ENCODE results near the gene TIMELESS.

TIMELESS gene

DNA sequence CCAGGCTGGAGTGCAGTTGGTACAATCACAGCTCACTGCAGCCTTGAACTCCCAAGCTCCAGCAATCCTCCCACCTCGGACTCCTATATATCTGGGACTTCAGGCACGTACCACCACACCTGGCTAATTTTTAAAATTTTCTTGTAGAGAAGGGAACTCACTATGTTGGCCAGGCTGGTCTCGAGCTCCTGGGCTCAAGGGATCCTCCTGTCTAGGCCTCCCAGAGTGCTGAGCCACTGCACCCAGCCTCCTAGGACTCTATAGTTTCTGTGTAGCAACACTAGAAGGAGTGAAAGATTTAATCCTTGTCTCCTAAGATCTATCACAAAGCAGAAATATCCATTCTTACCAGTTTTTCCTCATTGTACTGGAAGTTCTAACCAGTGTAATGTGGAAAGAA, 82.3 kb downstream of the TIMELESS start:
- FAIRE-seq (no peak), DNase-seq (ENCODE audit: insufficient read length, low spot score) (no peak)
